Measurements from ENCODE around the gene PAX7.

Gene PAX7

DNA sequence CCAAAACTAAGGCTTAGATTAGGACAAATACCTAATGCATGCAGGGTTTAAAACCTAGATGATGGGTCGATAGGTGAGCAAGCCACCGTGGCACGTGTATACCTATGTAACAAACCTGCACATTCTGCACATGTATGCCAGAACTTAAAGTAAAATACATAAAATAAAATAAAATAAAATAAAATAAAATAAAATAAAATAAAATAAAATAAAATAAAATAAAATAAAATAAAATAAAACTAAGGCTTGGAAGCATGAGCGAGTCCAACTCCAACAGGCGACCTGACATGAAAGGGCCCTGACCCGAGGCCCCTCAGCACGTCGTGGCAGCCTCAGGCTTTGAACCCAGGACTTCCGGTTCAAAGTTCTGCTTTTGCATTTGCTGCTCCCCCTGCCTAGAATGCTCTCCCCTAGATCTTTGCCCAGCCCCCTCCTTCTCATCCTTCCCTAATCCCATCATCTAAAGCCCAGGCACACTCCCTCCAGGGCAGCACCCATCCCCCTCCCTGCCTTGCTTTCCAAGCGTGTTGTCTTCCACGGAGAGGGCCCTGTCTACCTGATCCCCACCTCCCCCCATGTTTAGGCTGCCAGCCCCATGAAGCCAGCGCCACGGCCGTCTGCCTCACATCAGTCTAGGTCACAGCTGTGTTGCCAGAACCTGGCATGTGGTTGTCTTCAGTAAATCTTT is 164.5 kb downstream of the PAX7 start:
- no peak for DNase-seq (ENCODE audit: low read depth in 2 of 2)

DNA sequence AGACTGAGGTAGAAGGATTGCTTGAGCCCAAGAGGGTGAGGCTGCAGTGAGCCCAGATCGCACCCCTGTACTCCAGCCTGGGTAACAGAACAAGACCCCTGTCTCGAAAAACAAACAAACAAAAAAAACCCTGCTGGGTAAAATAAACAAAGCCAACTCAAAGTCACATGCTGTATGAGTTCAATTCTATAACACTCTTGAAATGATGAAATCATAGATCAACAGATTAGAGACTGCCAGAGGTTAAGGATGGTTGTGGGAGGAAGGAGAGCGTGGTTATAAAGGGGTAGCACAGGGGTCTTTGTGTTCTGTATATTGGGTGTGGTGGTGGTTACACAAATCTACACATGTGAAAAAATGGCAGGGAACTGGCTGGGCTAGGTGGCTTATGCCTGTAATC is 166.3 kb downstream of the PAX7 start:
- DNase-seq (ENCODE audit: low read depth in 2 of 2), result no peak
